ENCODE data around the gene ACVR1. TPM values are rescaled to one million over a fixed set of nuclear protein-coding genes. Genes with fewer than 3 reads are reported as not detected.

Gene ACVR1
- total and polyA plus RNA-seq, 2 experiments from 2014 or later, result 8.9 to 21.5 TPM

DNA sequence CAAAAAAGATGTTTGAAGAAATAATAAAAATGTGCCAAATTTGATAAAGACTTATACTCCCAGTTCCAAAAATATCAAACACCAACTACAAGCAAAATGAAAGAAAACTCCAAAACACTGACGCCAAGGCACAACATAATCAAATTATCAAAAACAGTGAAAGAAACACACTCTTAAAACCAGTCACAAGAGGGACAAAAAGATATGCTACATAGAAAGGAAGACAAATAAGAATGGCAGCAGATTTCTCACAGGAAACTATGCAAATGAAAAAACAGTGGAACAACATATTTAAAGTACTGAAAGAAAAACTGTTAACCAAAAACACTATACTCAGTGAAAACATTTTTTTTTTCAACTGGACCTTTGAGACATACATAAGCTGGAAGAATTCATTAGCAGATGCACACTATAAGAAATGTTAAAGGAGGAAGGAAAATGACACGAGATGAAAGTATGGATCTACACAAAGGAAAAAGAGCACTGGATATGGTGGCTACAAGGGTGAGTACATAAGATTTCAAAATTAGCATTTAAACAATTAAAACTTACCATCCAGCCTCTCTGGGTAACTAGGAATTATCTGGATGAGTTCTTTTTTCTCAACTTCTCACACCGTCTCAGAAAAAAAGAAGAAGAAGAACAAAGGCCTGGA, 153.4 kb downstream of the ACVR1 start (continued):
- TF ChIP-seq, protein P1, sequence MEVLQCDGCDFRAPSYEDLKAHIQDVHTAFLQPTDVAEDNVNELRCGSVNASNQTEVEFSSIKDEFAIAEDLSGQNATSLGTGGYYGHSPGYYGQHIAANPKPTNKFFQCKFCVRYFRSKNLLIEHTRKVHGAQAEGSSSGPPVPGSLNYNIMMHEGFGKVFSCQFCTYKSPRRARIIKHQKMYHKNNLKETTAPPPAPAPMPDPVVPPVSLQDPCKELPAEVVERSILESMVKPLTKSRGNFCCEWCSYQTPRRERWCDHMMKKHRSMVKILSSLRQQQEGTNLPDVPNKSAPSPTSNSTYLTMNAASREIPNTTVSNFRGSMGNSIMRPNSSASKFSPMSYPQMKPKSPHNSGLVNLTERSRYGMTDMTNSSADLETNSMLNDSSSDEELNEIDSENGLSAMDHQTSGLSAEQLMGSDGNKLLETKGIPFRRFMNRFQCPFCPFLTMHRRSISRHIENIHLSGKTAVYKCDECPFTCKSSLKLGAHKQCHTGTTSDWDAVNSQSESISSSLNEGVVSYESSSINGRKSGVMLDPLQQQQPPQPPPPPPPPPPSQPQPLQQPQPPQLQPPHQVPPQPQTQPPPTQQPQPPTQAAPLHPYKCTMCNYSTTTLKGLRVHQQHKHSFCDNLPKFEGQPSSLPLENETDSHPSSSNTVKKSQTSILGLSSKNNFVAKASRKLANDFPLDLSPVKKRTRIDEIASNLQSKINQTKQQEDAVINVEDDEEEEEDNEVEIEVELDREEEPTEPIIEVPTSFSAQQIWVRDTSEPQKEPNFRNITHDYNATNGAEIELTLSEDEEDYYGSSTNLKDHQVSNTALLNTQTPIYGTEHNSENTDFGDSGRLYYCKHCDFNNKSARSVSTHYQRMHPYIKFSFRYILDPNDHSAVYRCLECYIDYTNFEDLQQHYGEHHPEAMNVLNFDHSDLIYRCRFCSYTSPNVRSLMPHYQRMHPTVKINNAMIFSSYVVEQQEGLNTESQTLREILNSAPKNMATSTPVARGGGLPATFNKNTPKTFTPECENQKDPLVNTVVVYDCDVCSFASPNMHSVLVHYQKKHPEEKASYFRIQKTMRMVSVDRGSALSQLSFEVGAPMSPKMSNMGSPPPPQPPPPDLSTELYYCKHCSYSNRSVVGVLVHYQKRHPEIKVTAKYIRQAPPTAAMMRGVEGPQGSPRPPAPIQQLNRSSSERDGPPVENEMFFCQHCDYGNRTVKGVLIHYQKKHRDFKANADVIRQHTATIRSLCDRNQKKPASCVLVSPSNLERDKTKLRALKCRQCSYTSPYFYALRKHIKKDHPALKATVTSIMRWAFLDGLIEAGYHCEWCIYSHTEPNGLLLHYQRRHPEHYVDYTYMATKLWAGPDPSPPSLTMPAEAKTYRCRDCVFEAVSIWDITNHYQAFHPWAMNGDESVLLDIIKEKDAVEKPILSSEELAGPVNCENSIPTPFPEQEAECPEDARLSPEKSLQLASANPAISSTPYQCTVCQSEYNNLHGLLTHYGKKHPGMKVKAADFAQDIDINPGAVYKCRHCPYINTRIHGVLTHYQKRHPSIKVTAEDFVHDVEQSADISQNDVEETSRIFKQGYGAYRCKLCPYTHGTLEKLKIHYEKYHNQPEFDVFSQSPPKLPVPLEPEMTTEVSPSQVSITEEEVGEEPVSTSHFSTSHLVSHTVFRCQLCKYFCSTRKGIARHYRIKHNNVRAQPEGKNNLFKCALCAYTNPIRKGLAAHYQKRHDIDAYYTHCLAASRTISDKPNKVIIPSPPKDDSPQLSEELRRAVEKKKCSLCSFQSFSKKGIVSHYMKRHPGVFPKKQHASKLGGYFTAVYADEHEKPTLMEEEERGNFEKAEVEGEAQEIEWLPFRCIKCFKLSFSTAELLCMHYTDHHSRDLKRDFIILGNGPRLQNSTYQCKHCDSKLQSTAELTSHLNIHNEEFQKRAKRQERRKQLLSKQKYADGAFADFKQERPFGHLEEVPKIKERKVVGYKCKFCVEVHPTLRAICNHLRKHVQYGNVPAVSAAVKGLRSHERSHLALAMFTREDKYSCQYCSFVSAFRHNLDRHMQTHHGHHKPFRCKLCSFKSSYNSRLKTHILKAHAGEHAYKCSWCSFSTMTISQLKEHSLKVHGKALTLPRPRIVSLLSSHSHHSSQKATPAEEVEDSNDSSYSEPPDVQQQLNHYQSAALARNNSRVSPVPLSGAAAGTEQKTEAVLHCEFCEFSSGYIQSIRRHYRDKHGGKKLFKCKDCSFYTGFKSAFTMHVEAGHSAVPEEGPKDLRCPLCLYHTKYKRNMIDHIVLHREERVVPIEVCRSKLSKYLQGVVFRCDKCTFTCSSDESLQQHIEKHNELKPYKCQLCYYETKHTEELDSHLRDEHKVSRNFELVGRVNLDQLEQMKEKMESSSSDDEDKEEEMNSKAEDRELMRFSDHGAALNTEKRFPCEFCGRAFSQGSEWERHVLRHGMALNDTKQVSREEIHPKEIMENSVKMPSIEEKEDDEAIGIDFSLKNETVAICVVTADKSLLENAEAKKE (CRISPR knock-in tag; IDR thresholded peaks at IDR 0.05), result no peak
- TF ChIP-seq, protein P2, sequence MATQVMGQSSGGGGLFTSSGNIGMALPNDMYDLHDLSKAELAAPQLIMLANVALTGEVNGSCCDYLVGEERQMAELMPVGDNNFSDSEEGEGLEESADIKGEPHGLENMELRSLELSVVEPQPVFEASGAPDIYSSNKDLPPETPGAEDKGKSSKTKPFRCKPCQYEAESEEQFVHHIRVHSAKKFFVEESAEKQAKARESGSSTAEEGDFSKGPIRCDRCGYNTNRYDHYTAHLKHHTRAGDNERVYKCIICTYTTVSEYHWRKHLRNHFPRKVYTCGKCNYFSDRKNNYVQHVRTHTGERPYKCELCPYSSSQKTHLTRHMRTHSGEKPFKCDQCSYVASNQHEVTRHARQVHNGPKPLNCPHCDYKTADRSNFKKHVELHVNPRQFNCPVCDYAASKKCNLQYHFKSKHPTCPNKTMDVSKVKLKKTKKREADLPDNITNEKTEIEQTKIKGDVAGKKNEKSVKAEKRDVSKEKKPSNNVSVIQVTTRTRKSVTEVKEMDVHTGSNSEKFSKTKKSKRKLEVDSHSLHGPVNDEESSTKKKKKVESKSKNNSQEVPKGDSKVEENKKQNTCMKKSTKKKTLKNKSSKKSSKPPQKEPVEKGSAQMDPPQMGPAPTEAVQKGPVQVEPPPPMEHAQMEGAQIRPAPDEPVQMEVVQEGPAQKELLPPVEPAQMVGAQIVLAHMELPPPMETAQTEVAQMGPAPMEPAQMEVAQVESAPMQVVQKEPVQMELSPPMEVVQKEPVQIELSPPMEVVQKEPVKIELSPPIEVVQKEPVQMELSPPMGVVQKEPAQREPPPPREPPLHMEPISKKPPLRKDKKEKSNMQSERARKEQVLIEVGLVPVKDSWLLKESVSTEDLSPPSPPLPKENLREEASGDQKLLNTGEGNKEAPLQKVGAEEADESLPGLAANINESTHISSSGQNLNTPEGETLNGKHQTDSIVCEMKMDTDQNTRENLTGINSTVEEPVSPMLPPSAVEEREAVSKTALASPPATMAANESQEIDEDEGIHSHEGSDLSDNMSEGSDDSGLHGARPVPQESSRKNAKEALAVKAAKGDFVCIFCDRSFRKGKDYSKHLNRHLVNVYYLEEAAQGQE (IDR thresholded peaks at IDR 0.05; ENCODE audit: unreplicated experiment), result no peak

DNA sequence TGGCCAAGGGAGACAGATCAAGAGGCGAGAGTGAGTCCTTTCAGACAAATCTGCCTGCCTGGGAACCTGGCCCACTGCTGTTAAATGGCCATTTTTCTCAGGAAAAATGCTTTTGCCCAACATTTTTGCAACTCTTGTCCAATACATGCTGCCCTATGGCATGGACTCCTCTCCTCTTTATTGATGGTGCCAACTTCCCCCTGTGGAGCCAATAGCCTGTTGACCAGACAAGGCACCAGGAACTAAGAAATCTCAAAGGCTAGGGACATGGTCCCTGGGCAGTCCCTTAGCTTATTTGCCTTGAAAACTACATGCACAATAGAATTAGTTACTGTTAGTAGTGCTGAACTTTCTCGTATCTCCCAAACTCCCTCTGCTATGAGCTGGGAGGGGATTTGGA, 155.6 kb downstream of the ACVR1 start:
- Histone ChIP-seq H3F3A (replicated peaks; ENCODE audit: low read depth) (no peaks in the 10 kb centered on the region), H3K27ac (ENCODE audit: low read depth) (no peak overlapping the region), H3K4me3 (no peak overlapping the region), H3K4me1 (ENCODE audit: insufficient read depth) (no peaks in the 10 kb centered on the region), H3K36me3 (ENCODE audit: insufficient read depth) (peaks cover 10% of the 10 kb centered on the region; the same call in 1 of the 2 replicates), H3K9me2 (ENCODE audit: insufficient read depth) (peaks cover 9% of the 10 kb centered on the region; the same call in 1 of the 2 replicates), H3K79me2 (replicated peaks; ENCODE audit: insufficient read depth) (no peaks in the 10 kb centered on the region), H4K20me1 (replicated peaks; ENCODE audit: insufficient read depth) (no peaks in the 10 kb centered on the region), H3K4me2 (no peak overlapping the region), H2AFZ (no peak overlapping the region), H3K27me3 (ENCODE audit: insufficient read depth) (no peaks in the 10 kb centered on the region)
- no peak overlapping the region for H3K27ac Mint-ChIP-seq
- DNase-seq (ENCODE audit: low spot score) (no peak), ATAC-seq (no peak)
- peaks cover 37% of the 10 kb centered on the region for H3K36me3 Mint-ChIP-seq (ENCODE audit: low read depth)
- no peaks in the 10 kb centered on the region for H3K27me3 Mint-ChIP-seq (ENCODE audit: insufficient read depth, low read depth, poor library complexity)
- peaks cover 24% of the 10 kb centered on the region for H3K9me3 Mint-ChIP-seq
- H3K4me1 Mint-ChIP-seq, result no peaks in the 10 kb centered on the region
- H3K4me3 Mint-ChIP-seq, result no peak overlapping the region
- TF ChIP-seq STAT1 (IDR thresholded peaks at IDR 0.05; ENCODE audit: unreplicated experiment) (no peak), ZNF331 (CRISPR knock-in tag; IDR thresholded peaks at IDR 0.05; ENCODE audit: low read depth) (no peak), CREB1 (CRISPR knock-in tag; IDR thresholded peaks at IDR 0.05; ENCODE audit: low read depth) (no peak), ZNF114 (CRISPR knock-in tag; IDR thresholded peaks at IDR 0.05) (no peak)
- TF ChIP-seq, protein P3, sequence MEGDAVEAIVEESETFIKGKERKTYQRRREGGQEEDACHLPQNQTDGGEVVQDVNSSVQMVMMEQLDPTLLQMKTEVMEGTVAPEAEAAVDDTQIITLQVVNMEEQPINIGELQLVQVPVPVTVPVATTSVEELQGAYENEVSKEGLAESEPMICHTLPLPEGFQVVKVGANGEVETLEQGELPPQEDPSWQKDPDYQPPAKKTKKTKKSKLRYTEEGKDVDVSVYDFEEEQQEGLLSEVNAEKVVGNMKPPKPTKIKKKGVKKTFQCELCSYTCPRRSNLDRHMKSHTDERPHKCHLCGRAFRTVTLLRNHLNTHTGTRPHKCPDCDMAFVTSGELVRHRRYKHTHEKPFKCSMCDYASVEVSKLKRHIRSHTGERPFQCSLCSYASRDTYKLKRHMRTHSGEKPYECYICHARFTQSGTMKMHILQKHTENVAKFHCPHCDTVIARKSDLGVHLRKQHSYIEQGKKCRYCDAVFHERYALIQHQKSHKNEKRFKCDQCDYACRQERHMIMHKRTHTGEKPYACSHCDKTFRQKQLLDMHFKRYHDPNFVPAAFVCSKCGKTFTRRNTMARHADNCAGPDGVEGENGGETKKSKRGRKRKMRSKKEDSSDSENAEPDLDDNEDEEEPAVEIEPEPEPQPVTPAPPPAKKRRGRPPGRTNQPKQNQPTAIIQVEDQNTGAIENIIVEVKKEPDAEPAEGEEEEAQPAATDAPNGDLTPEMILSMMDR (conservative IDR thresholded peaks at IDR 0.05; ENCODE audit: low read depth in 2 of 2), result no peak
- TF ChIP-seq, protein P2 (IDR thresholded peaks at IDR 0.05; ENCODE audit: unreplicated experiment), result no peak

Measured in GM23338 (cell line).